HG03439 (cell line): ENCODE data around the gene PCP4.

Source experiments
- ATAC-seq: cut with Tn5 transposase; IDR thresholded peaks from one replicate; pipeline ENCODE4 v1.9.1; 2021; ENCODE audit warnings: mild to moderate bottlenecking, moderate library complexity; ENCODE audit not compliant: unreplicated experiment

The PCP4 gene

GRCh38 chr21:39915881-39916280 is 48.6 kb downstream of the PCP4 start:
- no peak for ATAC-seq

- ATAC-seq, result no peak
Observed at GRCh38 chr21:39918558-39918957, 51.3 kb downstream of the PCP4 start.

GRCh38 chr21:39923476-39923875 is 56.2 kb downstream of the PCP4 start:
- no peak for ATAC-seq

GRCh38 chr21:39924577-39925308 is 57.5 kb downstream of the PCP4 start:
- ATAC-seq, result no peak

GRCh38 chr21:39927304-39927886 is 60.2 kb downstream of the PCP4 start:
- ATAC-seq, result no peak

GRCh38 chr21:39932335-39932734 is 65.1 kb downstream of the PCP4 start:
- no peak for ATAC-seq

- no peak for ATAC-seq
Observed at GRCh38 chr21:39934895-39935294, 67.7 kb downstream of the PCP4 start.

- ATAC-seq, result no peak
Observed at GRCh38 chr21:39935716-39936115, 68.5 kb downstream of the PCP4 start.

- no peak for ATAC-seq
Observed at GRCh38 chr21:39938086-39938625, 70.9 kb downstream of the PCP4 start.

GRCh38 chr21:39946199-39946598 is 79.0 kb downstream of the PCP4 start:
- no peak for ATAC-seq

- ATAC-seq, result no peak
Observed at GRCh38 chr21:39947031-39947430, 79.8 kb downstream of the PCP4 start.

GRCh38 chr21:39951183-39952101 is 84.2 kb downstream of the PCP4 start:
- no peak for ATAC-seq

- ATAC-seq, result no peak
Observed at GRCh38 chr21:39952265-39952664, 85.0 kb downstream of the PCP4 start.

GRCh38 chr21:39954570-39954969 is 87.3 kb downstream of the PCP4 start:
- ATAC-seq, result no peak

- ATAC-seq, result no peak
Observed at GRCh38 chr21:39955326-39955725, 88.1 kb downstream of the PCP4 start.

GRCh38 chr21:39956586-39956985 is 89.3 kb downstream of the PCP4 start:
- no peak for ATAC-seq

GRCh38 chr21:39958731-39959130 is 91.5 kb downstream of the PCP4 start:
- no peak for ATAC-seq

GRCh38 chr21:39961251-39961650 is 94.0 kb downstream of the PCP4 start:
- no peak for ATAC-seq

GRCh38 chr21:39965026-39965425 is 97.8 kb downstream of the PCP4 start:
- ATAC-seq, result no peak

GRCh38 chr21:39966786-39967185 is 99.5 kb downstream of the PCP4 start:
- ATAC-seq, result no peak

GRCh38 chr21:39968010-39968409 is 100.8 kb downstream of the PCP4 start:
- ATAC-seq, result no peak
